ENCODE results near the gene CDHR3.
"Not testable (repeated sequence)": the region's sequence is repeated elsewhere in the genome, so short reads cannot be mapped to it uniquely, and the experiment has no call there.

CDHR3 gene

GRCh38 chr7:105955651-105956466 lies 7.2 kb upstream of the CDHR3 start:
- in situ Hi-C loops (cut with MboI; ENCODE audit: low pct_unique_long_range_greater_than_20kb, low sequenced_read_pairs); DNase-seq: not testable (repeated sequence)

GRCh38 chr7:105958012-105958411 lies 5.1 kb upstream of the CDHR3 start:
- DNase-seq = no peak
- in situ Hi-C loops (cut with MboI; ENCODE audit: low pct_unique_long_range_greater_than_20kb, low sequenced_read_pairs) = no loop called here

GRCh38 chr7:105962353-105962752 lies 711 bp upstream of the CDHR3 start:
- DNase-seq = no peak
- in situ Hi-C loops (cut with MboI; ENCODE audit: low pct_unique_long_range_greater_than_20kb, low sequenced_read_pairs) = no loop called here

GRCh38 chr7:105971845-105972244 lies 8.8 kb downstream of the CDHR3 start:
- in situ Hi-C loops (cut with MboI; ENCODE audit: low pct_unique_long_range_greater_than_20kb, low sequenced_read_pairs) = no loop called here
- no peak for DNase-seq

- no peak for DNase-seq
- in situ Hi-C loops (cut with MboI; ENCODE audit: low pct_unique_long_range_greater_than_20kb, low sequenced_read_pairs) = no loop called here
Observed at GRCh38 chr7:105972276-105972675, 9.2 kb downstream of the CDHR3 start.

- in situ Hi-C loops (cut with MboI; ENCODE audit: low pct_unique_long_range_greater_than_20kb, low sequenced_read_pairs) = no loop called here
- no peak for DNase-seq
Observed at GRCh38 chr7:105974471-105974870, 11.4 kb downstream of the CDHR3 start.

GRCh38 chr7:105975770-105976417 lies 12.8 kb downstream of the CDHR3 start:
- in situ Hi-C loops (cut with MboI; ENCODE audit: low pct_unique_long_range_greater_than_20kb, low sequenced_read_pairs) = no loop called here
- DNase-seq = no peak

GRCh38 chr7:105976868-105977267 lies 13.8 kb downstream of the CDHR3 start:
- in situ Hi-C loops (cut with MboI; ENCODE audit: low pct_unique_long_range_greater_than_20kb, low sequenced_read_pairs) = no loop called here
- DNase-seq = no peak

GRCh38 chr7:105978035-105978434 lies 15.0 kb downstream of the CDHR3 start:
- DNase-seq = no peak
- in situ Hi-C loops (cut with MboI; ENCODE audit: low pct_unique_long_range_greater_than_20kb, low sequenced_read_pairs) = no loop called here

GRCh38 chr7:105978974-105979373 lies 15.9 kb downstream of the CDHR3 start:
- DNase-seq = no peak
- in situ Hi-C loops (cut with MboI; ENCODE audit: low pct_unique_long_range_greater_than_20kb, low sequenced_read_pairs) = no loop called here

GRCh38 chr7:105979405-105979804 lies 16.3 kb downstream of the CDHR3 start:
- in situ Hi-C loops (cut with MboI; ENCODE audit: low pct_unique_long_range_greater_than_20kb, low sequenced_read_pairs) = no loop called here
- DNase-seq = no peak

GRCh38 chr7:105980645-105981396 lies 17.8 kb downstream of the CDHR3 start:
- in situ Hi-C loops (cut with MboI; ENCODE audit: low pct_unique_long_range_greater_than_20kb, low sequenced_read_pairs) = no loop called here
- DNase-seq = no peak

- no peak for DNase-seq
- in situ Hi-C loops (cut with MboI; ENCODE audit: low pct_unique_long_range_greater_than_20kb, low sequenced_read_pairs) = no loop called here
Observed at GRCh38 chr7:105982388-105982787, 19.3 kb downstream of the CDHR3 start.

- in situ Hi-C loops (cut with MboI; ENCODE audit: low pct_unique_long_range_greater_than_20kb, low sequenced_read_pairs); DNase-seq: not testable (repeated sequence)
Observed at GRCh38 chr7:105984808-105985207, 21.7 kb downstream of the CDHR3 start.

GRCh38 chr7:105985229-105985628 lies 22.2 kb downstream of the CDHR3 start:
- in situ Hi-C loops (cut with MboI; ENCODE audit: low pct_unique_long_range_greater_than_20kb, low sequenced_read_pairs) = no loop called here
- no peak for DNase-seq

GRCh38 chr7:105985672-105986215 lies 22.7 kb downstream of the CDHR3 start:
- no peak for DNase-seq
- in situ Hi-C loops (cut with MboI; ENCODE audit: low pct_unique_long_range_greater_than_20kb, low sequenced_read_pairs) = no loop called here

- DNase-seq = no peak
- in situ Hi-C loops (cut with MboI; ENCODE audit: low pct_unique_long_range_greater_than_20kb, low sequenced_read_pairs) = no loop called here
Observed at GRCh38 chr7:105987046-105987445, 24.0 kb downstream of the CDHR3 start.

GRCh38 chr7:105988276-105988675 lies 25.2 kb downstream of the CDHR3 start:
- in situ Hi-C loops (cut with MboI; ENCODE audit: low pct_unique_long_range_greater_than_20kb, low sequenced_read_pairs) = no loop called here
- DNase-seq = no peak

- in situ Hi-C loops (cut with MboI; ENCODE audit: low pct_unique_long_range_greater_than_20kb, low sequenced_read_pairs) = no loop called here
- no peak for DNase-seq
Observed at GRCh38 chr7:105989191-105989590, 26.1 kb downstream of the CDHR3 start.

GRCh38 chr7:105989686-105990085 lies 26.6 kb downstream of the CDHR3 start:
- in situ Hi-C loops (cut with MboI; ENCODE audit: low pct_unique_long_range_greater_than_20kb, low sequenced_read_pairs) = no loop called here
- DNase-seq = no peak

Measured in KBM-7 (cell line).